ENCODE data around the gene LSM3. TPM values are rescaled to one million over a fixed set of nuclear protein-coding genes. Genes with fewer than 3 reads are reported as not detected.

LSM3 gene
- total and polyA plus RNA-seq, 9 donors, result 10.5 to 13.8 (median 13.1) TPM

GRCh38 chr3:14156201-14156600 is 22.4 kb upstream of the LSM3 start:
- no peak for DNase-seq
- H3K27ac ChIP-seq (ENCODE audit: low read length), result no peak overlapping the region
- no peaks in the 10 kb centered on the region for H3K27me3 ChIP-seq (ENCODE audit: control insufficient read depth, insufficient read depth, low read length)
- peaks cover 72% of the 10 kb centered on the region for H3K36me3 ChIP-seq (ENCODE audit: control insufficient read depth, insufficient read depth, low read length)
- no peak overlapping the region for H3K4me3 ChIP-seq (ENCODE audit: low read length)
- 97% methylated on average over 7 of the region's 7 CpGs for WGBS (ENCODE audit: insufficient coverage)
- peaks cover 4% of the 10 kb centered on the region for H3K9me3 ChIP-seq (replicated peaks; ENCODE audit: control insufficient read depth, low read depth, low read length)
- H3K4me1 ChIP-seq (ENCODE audit: control insufficient read depth, insufficient read depth, low read length), result no peaks in the 10 kb centered on the region

DNA sequence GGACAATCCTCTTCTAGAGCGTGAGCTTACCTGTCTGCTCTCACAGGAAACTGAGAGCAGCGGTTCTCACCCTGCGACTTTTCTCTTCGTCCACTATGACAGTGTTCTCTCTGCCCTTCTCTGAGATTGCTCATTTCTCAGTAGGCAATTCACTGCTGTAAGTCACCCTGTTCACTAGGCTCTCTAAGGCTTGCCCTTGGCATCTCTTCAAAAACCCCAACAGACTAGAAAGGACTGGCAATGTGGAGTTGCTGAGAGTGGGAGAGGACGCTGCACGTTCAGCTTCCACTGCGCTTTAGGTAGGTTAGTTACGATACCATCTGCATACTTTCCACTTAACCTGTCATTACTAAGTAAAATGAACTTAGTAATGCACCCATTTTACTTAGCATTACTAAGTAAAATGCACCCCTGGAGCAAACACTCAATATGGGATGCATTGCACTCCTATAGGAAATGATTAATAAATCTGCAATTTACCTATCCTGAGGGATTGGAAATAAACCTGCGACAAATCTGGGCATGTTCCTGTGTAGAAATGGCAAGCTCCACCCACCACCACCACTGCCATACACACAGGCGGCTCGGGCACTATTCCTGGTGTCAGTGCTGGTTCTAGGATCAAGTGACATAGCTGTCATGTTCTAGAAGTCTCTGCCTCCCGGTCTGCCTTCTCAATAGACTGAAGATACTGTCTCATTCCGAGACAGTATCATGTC is 21.6 kb upstream of the LSM3 start:
- no peak for DNase-seq
- no peak overlapping the region for H3K27ac ChIP-seq (ENCODE audit: low read length)
- peaks cover 69% of the 10 kb centered on the region for H3K36me3 ChIP-seq (ENCODE audit: control insufficient read depth, insufficient read depth, low read length)
- H3K4me1 ChIP-seq (ENCODE audit: control insufficient read depth, insufficient read depth, low read length), result no peaks in the 10 kb centered on the region
- no peaks in the 10 kb centered on the region for H3K27me3 ChIP-seq (ENCODE audit: control insufficient read depth, insufficient read depth, low read length)
- H3K4me3 ChIP-seq (ENCODE audit: low read length), result no peak overlapping the region
- H3K9me3 ChIP-seq (replicated peaks; ENCODE audit: control insufficient read depth, low read depth, low read length), result peaks cover 9% of the 10 kb centered on the region
- 93% methylated on average over 6 of the region's 13 CpGs for WGBS (ENCODE audit: insufficient coverage)

GRCh38 chr3:14157951-14158350 is 20.7 kb upstream of the LSM3 start:
- H3K4me3 ChIP-seq (ENCODE audit: low read length), result no peak overlapping the region
- H3K4me1 ChIP-seq (ENCODE audit: control insufficient read depth, insufficient read depth, low read length), result no peaks in the 10 kb centered on the region
- H3K27me3 ChIP-seq (ENCODE audit: control insufficient read depth, insufficient read depth, low read length), result no peaks in the 10 kb centered on the region
- no peak for DNase-seq
- WGBS (ENCODE audit: insufficient coverage), result 97% methylated on average over 9 of the region's 9 CpGs
- peaks cover 13% of the 10 kb centered on the region for H3K9me3 ChIP-seq (replicated peaks; ENCODE audit: control insufficient read depth, low read depth, low read length)
- H3K36me3 ChIP-seq (ENCODE audit: control insufficient read depth, insufficient read depth, low read length), result peaks cover 66% of the 10 kb centered on the region
- H3K27ac ChIP-seq (ENCODE audit: low read length), result no peak overlapping the region

DNA sequence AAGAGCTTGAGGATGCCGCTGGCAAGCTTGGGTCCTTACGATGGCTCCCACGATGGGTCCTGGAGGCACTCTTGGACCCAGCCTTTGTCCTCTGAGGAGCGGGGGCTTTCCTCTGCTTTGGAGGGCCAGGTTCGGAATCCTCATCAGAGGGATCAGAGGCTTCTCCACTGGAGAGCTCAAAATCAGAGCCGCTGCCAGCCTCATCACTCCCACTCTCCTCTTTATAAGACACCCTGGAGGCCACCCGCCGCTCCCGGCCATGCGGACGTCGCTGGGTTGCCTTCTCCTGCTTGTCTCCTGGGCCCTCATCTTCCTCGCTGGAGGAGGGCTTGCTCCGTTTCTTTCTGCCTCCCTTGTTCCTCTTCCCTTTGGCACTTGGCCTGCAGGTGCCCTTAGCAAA is 20.2 kb upstream of the LSM3 start:
- Histone ChIP-seq H3K4me3 (ENCODE audit: low read length) (no peak overlapping the region), H3K9me3 (replicated peaks; ENCODE audit: control insufficient read depth, low read depth, low read length) (peaks cover 13% of the 10 kb centered on the region), H3K27me3 (ENCODE audit: control insufficient read depth, insufficient read depth, low read length) (no peaks in the 10 kb centered on the region), H3K27ac (ENCODE audit: low read length) (no peak overlapping the region), H3K4me1 (ENCODE audit: control insufficient read depth, insufficient read depth, low read length) (no peaks in the 10 kb centered on the region), H3K36me3 (ENCODE audit: control insufficient read depth, insufficient read depth, low read length) (peaks cover 64% of the 10 kb centered on the region)
- DNase-seq, result no peak
- 94% methylated on average over 14 of the region's 14 CpGs for WGBS (ENCODE audit: insufficient coverage)

GRCh38 chr3:14159426-14159825 is 19.2 kb upstream of the LSM3 start:
- no peaks in the 10 kb centered on the region for H3K27me3 ChIP-seq (ENCODE audit: control insufficient read depth, insufficient read depth, low read length)
- no peaks in the 10 kb centered on the region for H3K4me1 ChIP-seq (ENCODE audit: control insufficient read depth, insufficient read depth, low read length)
- DNase-seq, result no peak
- H3K27ac ChIP-seq (ENCODE audit: low read length), result no peak overlapping the region
- WGBS (ENCODE audit: insufficient coverage), result 93% methylated on average over 2 of the region's 8 CpGs
- H3K36me3 ChIP-seq (ENCODE audit: control insufficient read depth, insufficient read depth, low read length), result peaks cover 68% of the 10 kb centered on the region
- no peak overlapping the region for H3K4me3 ChIP-seq (ENCODE audit: low read length)
- H3K9me3 ChIP-seq (replicated peaks; ENCODE audit: control insufficient read depth, low read depth, low read length), result peaks cover 13% of the 10 kb centered on the region

- H3K4me1 ChIP-seq (ENCODE audit: control insufficient read depth, insufficient read depth, low read length), result no peaks in the 10 kb centered on the region
- no peak overlapping the region for H3K4me3 ChIP-seq (ENCODE audit: low read length)
- no peak for DNase-seq
- peaks cover 13% of the 10 kb centered on the region for H3K9me3 ChIP-seq (replicated peaks; ENCODE audit: control insufficient read depth, low read depth, low read length)
- no peak overlapping the region for H3K27ac ChIP-seq (ENCODE audit: low read length)
- WGBS (ENCODE audit: insufficient coverage), result no CpG with 5 or more reads among the region's 2 CpGs
- H3K27me3 ChIP-seq (ENCODE audit: control insufficient read depth, insufficient read depth, low read length), result no peaks in the 10 kb centered on the region
- H3K36me3 ChIP-seq (ENCODE audit: control insufficient read depth, insufficient read depth, low read length), result peaks cover 79% of the 10 kb centered on the region
These were observed 17.3 kb upstream of the LSM3 start for GRCh38 chr3:14161282-14161681.

DNA sequence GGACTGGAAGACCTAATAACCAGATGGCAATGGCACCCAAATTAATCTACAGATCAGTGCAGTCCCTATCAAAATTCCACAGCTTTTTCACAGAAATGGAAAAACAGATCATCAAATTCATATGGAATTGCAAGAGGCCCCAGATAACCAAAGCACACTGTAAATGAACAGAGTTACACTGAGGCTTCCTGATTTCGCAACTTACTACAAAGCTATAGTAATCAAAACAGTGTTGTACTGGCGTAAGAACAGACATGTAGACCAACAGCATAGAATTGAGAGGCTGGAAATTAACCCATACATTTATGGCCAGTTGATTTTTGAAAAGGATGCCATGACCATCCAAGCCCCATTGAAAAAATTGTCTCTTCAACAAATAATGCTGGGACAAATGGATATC is 16.4 kb upstream of the LSM3 start:
- Histone ChIP-seq H3K4me3 (ENCODE audit: low read length) (no peak overlapping the region), H3K27ac (ENCODE audit: low read length) (no peak overlapping the region), H3K27me3 (ENCODE audit: control insufficient read depth, insufficient read depth, low read length) (no peaks in the 10 kb centered on the region), H3K36me3 (ENCODE audit: control insufficient read depth, insufficient read depth, low read length) (peaks cover 78% of the 10 kb centered on the region), H3K9me3 (replicated peaks; ENCODE audit: control insufficient read depth, low read depth, low read length) (peaks cover 13% of the 10 kb centered on the region), H3K4me1 (ENCODE audit: control insufficient read depth, insufficient read depth, low read length) (no peaks in the 10 kb centered on the region)
- no CpG with 5 or more reads among the region's 2 CpGs for WGBS (ENCODE audit: insufficient coverage)
- DNase-seq, result no peak

DNA sequence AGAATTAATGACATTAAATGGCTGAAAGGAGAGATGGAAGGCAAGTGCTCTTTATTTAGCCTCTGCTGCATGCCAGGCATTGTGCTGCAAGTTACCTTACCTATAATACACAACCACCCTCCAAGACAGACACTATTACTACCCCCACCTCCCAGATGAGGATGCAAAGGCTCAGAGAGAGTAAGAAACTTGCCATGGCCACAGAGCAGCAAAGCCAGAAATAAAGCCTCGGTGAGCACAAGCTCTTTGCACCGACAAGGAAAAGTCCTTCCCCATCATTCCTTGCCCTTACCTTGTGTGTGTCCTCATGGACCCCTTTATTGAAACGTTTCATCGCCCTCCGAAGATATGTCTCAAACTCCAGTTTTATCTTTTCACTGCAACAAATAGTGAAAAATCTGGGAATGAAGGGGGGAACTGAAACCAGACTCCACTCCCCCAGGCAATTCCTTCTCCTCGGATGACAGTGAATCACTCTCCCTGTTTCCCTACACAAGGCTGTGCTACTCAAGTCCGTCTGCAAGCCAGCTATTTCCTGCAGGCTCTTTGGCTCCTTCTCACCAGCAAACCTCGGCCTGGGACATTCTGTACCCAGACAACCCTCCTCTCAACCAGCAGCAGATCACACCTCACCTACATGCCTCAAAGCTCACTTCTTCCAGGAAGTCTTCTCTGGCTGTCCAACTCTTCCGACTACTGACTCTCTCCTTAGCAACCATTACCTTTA is 11.6 kb upstream of the LSM3 start:
- no peaks in the 10 kb centered on the region for H3K4me1 ChIP-seq (ENCODE audit: control insufficient read depth, insufficient read depth, low read length)
- 86% methylated on average over 4 of the region's 9 CpGs for WGBS (ENCODE audit: insufficient coverage)
- no peaks in the 10 kb centered on the region for H3K27me3 ChIP-seq (ENCODE audit: control insufficient read depth, insufficient read depth, low read length)
- H3K9me3 ChIP-seq (replicated peaks; ENCODE audit: control insufficient read depth, low read depth, low read length), result peaks cover 3% of the 10 kb centered on the region
- no peak for DNase-seq
- H3K36me3 ChIP-seq (ENCODE audit: control insufficient read depth, insufficient read depth, low read length), result peaks cover 75% of the 10 kb centered on the region
- no peak overlapping the region for H3K27ac ChIP-seq (ENCODE audit: low read length)
- H3K4me3 ChIP-seq (ENCODE audit: low read length), result no peak overlapping the region

DNA sequence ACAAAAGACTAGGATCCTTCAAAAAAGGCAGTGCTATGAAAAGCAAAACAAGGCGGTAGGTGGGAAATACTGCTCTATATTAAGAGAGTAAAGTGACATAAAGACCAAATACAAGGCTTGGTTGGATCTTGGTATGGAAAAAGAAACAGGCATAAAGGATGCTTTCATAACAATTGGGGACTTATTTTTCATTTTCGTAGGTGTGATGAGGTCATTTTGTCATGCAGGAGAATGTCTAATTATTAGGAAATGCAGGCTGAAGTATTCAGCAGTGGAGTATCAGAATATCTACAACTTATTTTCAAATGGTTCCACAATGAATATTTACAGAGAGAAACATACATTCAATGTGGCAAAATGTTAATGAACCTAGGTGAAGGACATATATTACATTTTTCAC is 9.2 kb upstream of the LSM3 start:
- DNase-seq, result no peak
- Histone ChIP-seq H3K27me3 (ENCODE audit: control insufficient read depth, insufficient read depth, low read length) (no peaks in the 10 kb centered on the region), H3K27ac (ENCODE audit: low read length) (no peak overlapping the region), H3K4me1 (ENCODE audit: control insufficient read depth, insufficient read depth, low read length) (no peaks in the 10 kb centered on the region), H3K4me3 (ENCODE audit: low read length) (no peak overlapping the region), H3K36me3 (ENCODE audit: control insufficient read depth, insufficient read depth, low read length) (peaks cover 70% of the 10 kb centered on the region), H3K9me3 (replicated peaks; ENCODE audit: control insufficient read depth, low read depth, low read length) (no peaks in the 10 kb centered on the region)
- WGBS (ENCODE audit: insufficient coverage), result 100% methylated on average over 1 of the region's 2 CpGs

GRCh38 chr3:14169871-14170270 is 8.7 kb upstream of the LSM3 start:
- no peak overlapping the region for H3K27ac ChIP-seq (ENCODE audit: low read length)
- H3K9me3 ChIP-seq (replicated peaks; ENCODE audit: control insufficient read depth, low read depth, low read length), result no peaks in the 10 kb centered on the region
- no peaks in the 10 kb centered on the region for H3K27me3 ChIP-seq (ENCODE audit: control insufficient read depth, insufficient read depth, low read length)
- no peaks in the 10 kb centered on the region for H3K4me1 ChIP-seq (ENCODE audit: control insufficient read depth, insufficient read depth, low read length)
- H3K36me3 ChIP-seq (ENCODE audit: control insufficient read depth, insufficient read depth, low read length), result peaks cover 65% of the 10 kb centered on the region
- no peak overlapping the region for H3K4me3 ChIP-seq (ENCODE audit: low read length)
- no peak for DNase-seq

Measured in muscle of leg (tissue), 11 donors.